Activated CD8-positive, alpha-beta T cell treated with anti-CD3 and anti-CD28 coated beads for 36 hours (primary cell): ENCODE data around the gene DCN. TPM values are rescaled to one million over a fixed set of nuclear protein-coding genes. Genes with fewer than 3 reads are reported as not detected.

Source experiments
- ATAC-seq: fragments of 200-7000 bp; cut with Tn5 transposase; one replicate; pipeline ENCODE4 v1.10.0; 2021; ENCODE audit warnings: mild to moderate bottlenecking, moderate library complexity
- CTCF ChIA-PET: fragments of 350-600 bp; sonication (Branson Sonifier 250); formaldehyde crosslinking; loops from one replicate; lab custom pipeline; 2021; ENCODE audit warnings: antibody characterized with exemption; lab: Charles Lee
- POLR2A ChIA-PET: fragments of 350-600 bp; sonication (Branson Sonifier 250); formaldehyde crosslinking; loops from one replicate; lab custom pipeline; 2021; ENCODE audit warnings: antibody characterized with exemption; lab: Charles Lee
- DNase-seq: peaks from one replicate; pipeline ENCODE4 v3.0.0-alpha.2; 2020
- H3K27ac Mint-ChIP-seq: one replicate; pipeline ENCODE4 v1.8.0; 2021; ENCODE audit warnings: mild to moderate bottlenecking, mixed read lengths
- H3K27me3 Mint-ChIP-seq: one replicate; pipeline ENCODE4 v1.8.0; 2021; ENCODE audit warnings: mixed read lengths
- H3K36me3 Mint-ChIP-seq: one replicate; pipeline ENCODE4 v1.8.0; 2021; ENCODE audit warnings: low read depth, mixed read lengths
- H3K4me1 Mint-ChIP-seq: one replicate; pipeline ENCODE4 v1.8.0; 2021; ENCODE audit warnings: low read depth, mixed read lengths
- H3K4me3 Mint-ChIP-seq: one replicate; pipeline ENCODE4 v1.8.0; 2021; ENCODE audit warnings: mild to moderate bottlenecking, moderate library complexity, mixed read lengths
- H3K9me3 Mint-ChIP-seq: one replicate; pipeline ENCODE4 v1.8.0; 2021; ENCODE audit warnings: mixed read lengths
- intact Hi-C: fragments of 100-400 bp; cut with micrococcal nuclease; formaldehyde crosslinking; loops from one replicate; pipeline ENCODE4 v1.10.0; 2022
- total RNA-seq, 2 experiments: library from RNA; stranded (reverse); gene quantifications; one replicate each; pipeline ENCODE4 v1.2.3, GENCODE V29; 2021
- TF ChIP-seq, protein P1 (sequence below): fragments of 200-600 bp; IDR thresholded peaks from one replicate; pipeline ENCODE4 v1.8.0; 2022; ENCODE audit warnings: antibody characterized with exemption, mild to moderate bottlenecking

The DCN gene
- total RNA-seq, 2 experiments from 2014 or later = not detected

DNA sequence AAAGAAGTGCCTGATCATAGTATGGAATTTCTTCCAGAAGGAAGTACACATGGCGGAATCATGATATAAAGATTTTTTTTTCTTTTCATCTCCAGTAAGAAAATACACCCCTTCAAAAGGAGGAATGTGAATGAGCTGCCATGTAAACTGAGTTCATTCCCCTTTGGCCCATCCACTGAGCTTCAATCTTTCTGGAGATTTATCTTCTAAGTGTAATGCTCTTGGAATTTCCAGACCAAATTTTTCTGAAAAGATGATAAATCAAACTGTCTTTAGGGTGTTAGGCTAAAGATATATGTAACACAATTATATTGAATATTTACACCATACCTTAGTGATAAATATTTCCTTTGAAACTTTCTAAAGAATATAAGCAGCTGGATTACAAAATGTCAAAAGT lies 5.2 kb downstream of the DCN start:
- ATAC-seq = no peak
- ChIA-PET POLR2A (no interaction called here), CTCF (interaction anchor here (1.0 to 1.3 kb wide), 4 partner anchors 66 to 189 kb away, joined by 3 to 5 read pairs (median 4); partner anchors contain the start of gene LUM)
- no peak for DNase-seq
- intact Hi-C loops = no loop called here
- no peaks in the 10 kb centered on the region for H3K27me3 Mint-ChIP-seq
- no peaks in the 10 kb centered on the region for H3K9me3 Mint-ChIP-seq
- no peaks in the 10 kb centered on the region for H3K4me1 Mint-ChIP-seq
- TF ChIP-seq, protein P1, sequence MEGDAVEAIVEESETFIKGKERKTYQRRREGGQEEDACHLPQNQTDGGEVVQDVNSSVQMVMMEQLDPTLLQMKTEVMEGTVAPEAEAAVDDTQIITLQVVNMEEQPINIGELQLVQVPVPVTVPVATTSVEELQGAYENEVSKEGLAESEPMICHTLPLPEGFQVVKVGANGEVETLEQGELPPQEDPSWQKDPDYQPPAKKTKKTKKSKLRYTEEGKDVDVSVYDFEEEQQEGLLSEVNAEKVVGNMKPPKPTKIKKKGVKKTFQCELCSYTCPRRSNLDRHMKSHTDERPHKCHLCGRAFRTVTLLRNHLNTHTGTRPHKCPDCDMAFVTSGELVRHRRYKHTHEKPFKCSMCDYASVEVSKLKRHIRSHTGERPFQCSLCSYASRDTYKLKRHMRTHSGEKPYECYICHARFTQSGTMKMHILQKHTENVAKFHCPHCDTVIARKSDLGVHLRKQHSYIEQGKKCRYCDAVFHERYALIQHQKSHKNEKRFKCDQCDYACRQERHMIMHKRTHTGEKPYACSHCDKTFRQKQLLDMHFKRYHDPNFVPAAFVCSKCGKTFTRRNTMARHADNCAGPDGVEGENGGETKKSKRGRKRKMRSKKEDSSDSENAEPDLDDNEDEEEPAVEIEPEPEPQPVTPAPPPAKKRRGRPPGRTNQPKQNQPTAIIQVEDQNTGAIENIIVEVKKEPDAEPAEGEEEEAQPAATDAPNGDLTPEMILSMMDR = no peak
- no peak overlapping the region for H3K4me3 Mint-ChIP-seq
- H3K27ac Mint-ChIP-seq = no peak overlapping the region
- no peaks in the 10 kb centered on the region for H3K36me3 Mint-ChIP-seq

DNA sequence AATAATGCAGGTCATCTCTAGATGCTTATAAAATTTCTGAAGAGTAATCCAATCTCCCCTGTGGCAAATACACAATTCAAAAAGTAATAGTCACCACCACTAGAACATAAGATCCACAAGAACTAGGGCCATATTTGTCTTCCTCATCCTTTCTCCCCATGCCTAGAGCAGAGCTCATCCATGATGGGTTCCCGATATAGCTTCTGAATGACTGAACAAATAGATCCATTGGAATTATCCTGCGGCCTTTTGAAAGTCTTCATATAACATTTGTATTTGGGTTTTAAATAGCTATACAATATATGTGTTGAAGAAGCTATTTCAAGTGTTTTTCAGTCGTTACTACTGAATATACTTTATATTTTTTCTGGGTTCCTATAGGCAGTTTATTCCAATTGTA lies 5.7 kb downstream of the DCN start:
- H3K9me3 Mint-ChIP-seq = no peaks in the 10 kb centered on the region
- ChIA-PET CTCF (interaction anchor here (1.0 to 1.4 kb wide), 4 partner anchors 66 to 190 kb away, joined by 3 to 8 read pairs (median 4); partner anchors contain the start of gene LUM), POLR2A (no interaction called here)
- TF ChIP-seq, protein P1 = no peak
- intact Hi-C loops = no loop called here
- H3K4me3 Mint-ChIP-seq = no peak overlapping the region
- H3K4me1 Mint-ChIP-seq = no peaks in the 10 kb centered on the region
- no peak for DNase-seq
- ATAC-seq = no peak
- no peak overlapping the region for H3K27ac Mint-ChIP-seq
- no peaks in the 10 kb centered on the region for H3K36me3 Mint-ChIP-seq
- no peaks in the 10 kb centered on the region for H3K27me3 Mint-ChIP-seq

DNA sequence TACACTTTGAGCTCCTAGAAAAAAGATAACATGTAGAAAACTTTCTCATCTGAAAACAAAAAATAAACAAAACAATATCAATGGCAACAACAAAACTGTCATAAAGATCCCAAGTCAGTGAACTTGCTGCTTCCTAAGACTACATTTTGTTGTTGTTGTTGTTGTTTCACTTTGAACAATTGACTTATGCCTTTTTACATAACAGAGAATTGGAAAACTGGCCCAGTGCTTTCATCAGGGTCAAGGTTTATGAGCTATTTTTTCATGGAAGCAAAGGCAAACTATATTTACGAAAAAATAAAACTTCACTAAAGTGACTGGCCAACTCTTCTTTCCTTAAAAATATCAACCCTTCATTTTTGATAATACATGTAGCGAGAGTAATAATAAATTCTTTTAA lies 6.3 kb downstream of the DCN start:
- H3K27me3 Mint-ChIP-seq = no peaks in the 10 kb centered on the region
- POLR2A ChIA-PET = no interaction called here
- ATAC-seq = no peak

DNA sequence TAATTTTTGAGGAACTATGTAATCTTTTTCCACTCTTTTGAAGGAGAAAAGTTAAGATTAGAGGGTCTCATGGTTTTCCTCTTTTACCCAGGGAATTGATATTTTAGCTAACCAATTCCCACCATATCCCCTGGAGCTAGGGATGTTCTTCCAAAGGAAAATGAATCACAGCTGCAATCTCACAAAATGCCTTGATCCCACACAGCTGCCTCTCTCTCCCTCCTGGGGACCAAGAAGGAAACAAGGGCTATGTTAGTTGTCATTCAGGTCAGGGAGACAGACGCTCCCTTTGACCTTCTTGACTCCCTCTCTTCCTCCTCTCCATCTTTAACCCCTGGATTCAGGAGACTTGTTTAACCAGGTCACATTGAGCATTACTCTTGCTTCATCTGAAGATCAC lies 9.5 kb downstream of the DCN start:
- POLR2A ChIA-PET = no interaction called here
- Mint-ChIP-seq H3K27me3 (no peaks in the 10 kb centered on the region), H3K9me3 (no peaks in the 10 kb centered on the region), H3K4me3 (no peak overlapping the region), H3K36me3 (no peaks in the 10 kb centered on the region), H3K27ac (no peak overlapping the region), H3K4me1 (no peaks in the 10 kb centered on the region)
- ATAC-seq (no peak), DNase-seq (no peak)
- intact Hi-C loops = no loop called here
- TF ChIP-seq, protein P1 = no peak
- CTCF ChIA-PET = interaction anchor here (1.1 kb wide), 1 partner anchor 154 kb away, joined by 3 read pairs; no protein-coding TSS in a partner anchor

More for the DNA sequence above, 6.3 kb downstream of the DCN start:
- Mint-ChIP-seq H3K4me1 (no peaks in the 10 kb centered on the region), H3K36me3 (no peaks in the 10 kb centered on the region), H3K27ac (no peak overlapping the region), H3K9me3 (no peaks in the 10 kb centered on the region), H3K4me3 (no peak overlapping the region)
- CTCF ChIA-PET = interaction anchor here (1.4 kb wide), 1 partner anchor 150 kb away, joined by 8 read pairs; no protein-coding TSS in a partner anchor
- TF ChIP-seq, protein P1 = no peak
- intact Hi-C loops = no loop called here
- DNase-seq = no peak

DNA sequence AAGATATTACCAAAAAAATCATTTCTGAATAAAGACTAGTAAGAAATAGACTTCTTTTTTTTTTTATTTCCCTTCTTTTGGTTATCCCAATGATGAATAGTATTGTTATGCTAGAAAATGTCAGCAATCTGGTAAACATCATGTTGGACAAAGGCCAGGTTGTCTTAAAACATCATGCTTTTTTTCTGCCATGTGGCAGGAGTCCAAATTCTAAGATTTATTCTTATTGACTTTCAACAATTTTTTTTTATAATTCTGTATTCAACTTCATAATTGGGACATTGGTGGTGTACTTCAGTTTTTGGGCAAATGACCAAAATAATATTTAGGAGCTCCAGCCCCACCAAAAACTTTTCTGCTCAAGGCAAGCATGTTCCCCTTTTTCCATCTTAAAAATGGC lies 10.5 kb downstream of the DCN start:
- TF ChIP-seq, protein P1 = no peak
- ChIA-PET POLR2A (no interaction called here), CTCF (interaction anchor here (1.1 kb wide), 1 partner anchor 155 kb away, joined by 3 read pairs; no protein-coding TSS in a partner anchor)
- intact Hi-C loops = no loop called here
- no peak for ATAC-seq
- Mint-ChIP-seq H3K4me3 (no peak overlapping the region), H3K27ac (no peak overlapping the region), H3K9me3 (no peaks in the 10 kb centered on the region), H3K4me1 (no peaks in the 10 kb centered on the region), H3K27me3 (no peaks in the 10 kb centered on the region), H3K36me3 (no peaks in the 10 kb centered on the region)
- no peak for DNase-seq
